WTC11 (cell line): ENCODE results near the gene P3H2. TPM values are rescaled to one million over a fixed set of nuclear protein-coding genes. Genes with fewer than 3 reads are reported as not detected.

Source experiments
- ATAC-seq: fragments of 200-7000 bp; cut with Tn5 transposase; 2 replicates; pipeline ENCODE4 v1.10.0; 2021; ENCODE audit warnings: mild to moderate bottlenecking, moderate library complexity
- CTCF ChIA-PET: fragments of 300-600 bp; sonication (Branson Sonifier 250); formaldehyde crosslinking; loops from one replicate; lab custom pipeline; 2021; ENCODE audit warnings: antibody characterized with exemption; lab: Charles Lee
- POLR2A ChIA-PET: fragments of 350-600 bp; sonication (Branson Sonifier 250); formaldehyde crosslinking; loops from one replicate; lab custom pipeline; 2021; ENCODE audit warnings: antibody characterized with exemption; lab: Charles Lee
- DNase-seq: peaks from one replicate; pipeline ENCODE4 v3.0.0; 2021; ENCODE audit warnings: low spot score
- H3K27ac Mint-ChIP-seq: 2 replicates; pipeline ENCODE4 v1.8.0; 2021; ENCODE audit warnings: mixed read lengths
- H3K27me3 Mint-ChIP-seq: 2 replicates; pipeline ENCODE4 v1.8.0; 2021; ENCODE audit warnings: low read depth, mild to moderate bottlenecking, moderate library complexity, mixed read lengths
- H3K36me3 Mint-ChIP-seq: 2 replicates; pipeline ENCODE4 v1.8.0; 2021; ENCODE audit warnings: mixed read lengths
- H3K4me1 Mint-ChIP-seq: 2 replicates; pipeline ENCODE4 v1.8.0; 2022; ENCODE audit warnings: mixed read lengths
- H3K4me3 Mint-ChIP-seq: 2 replicates; pipeline ENCODE4 v1.8.0; 2021; ENCODE audit warnings: mild to moderate bottlenecking, moderate library complexity, mixed read lengths
- H3K9me3 Mint-ChIP-seq: 2 replicates; pipeline ENCODE4 v1.8.0; 2021; ENCODE audit warnings: mixed read lengths
- GRHL2 ChIP-seq: fragments of 250-450 bp; sonication (Bioruptor Pico); IDR thresholded peaks from 2 replicates; pipeline ENCODE4 v1.8.0; 2022; ENCODE audit warnings: mild to moderate bottlenecking, moderate library complexity; ENCODE audit not compliant: insufficient replicate concordance, severe bottlenecking
- OVOL2 ChIP-seq: fragments of 250-450 bp; sonication (Bioruptor Pico); IDR thresholded peaks from 2 replicates; pipeline ENCODE4 v1.9.0; 2021; ENCODE audit warnings: mild to moderate bottlenecking, borderline replicate concordance
- SP1 ChIP-seq: sonication (generic); formaldehyde crosslinking; conservative IDR thresholded peaks from 2 replicates; pipeline ENCODE4 v1.8.1; 2022; ENCODE audit warnings: missing genetic modification reagents
- ZNF423 ChIP-seq: fragments of 250-450 bp; sonication (Bioruptor Pico); IDR thresholded peaks from 2 replicates; pipeline ENCODE4 v2.1.2; 2022; ENCODE audit warnings: mild to moderate bottlenecking, moderate library complexity
- total RNA-seq: library from RNA; stranded (reverse); gene quantifications from 3 replicates; pipeline ENCODE4 v1.2.3, GENCODE V29; 2021
- TF ChIP-seq, protein P1 (sequence below): sonication (generic); formaldehyde crosslinking; IDR thresholded peaks from 2 replicates; pipeline ENCODE4 v1.8.0; 2023; ENCODE audit warnings: missing genetic modification reagents
- TF ChIP-seq, protein P2 (sequence below): sonication (generic); formaldehyde crosslinking; IDR thresholded peaks from 2 replicates; pipeline ENCODE4 v1.8.0; 2023; ENCODE audit warnings: mild to moderate bottlenecking, missing genetic modification reagents
- TF ChIP-seq, protein P3 (sequence below): fragments of 250-450 bp; sonication (Bioruptor Pico); IDR thresholded peaks from 2 replicates; pipeline ENCODE4 v1.9.0; 2021; ENCODE audit warnings: mild to moderate bottlenecking
- TF ChIP-seq, protein P4 (sequence below): fragments of 250-450 bp; sonication (Bioruptor Pico); IDR thresholded peaks from 2 replicates; pipeline ENCODE4 v1.9.0; 2021; ENCODE audit warnings: moderate library complexity, mild to moderate bottlenecking, inconsistent platforms, borderline replicate concordance
- TF ChIP-seq, protein P5 (sequence below): sonication (generic); formaldehyde crosslinking; IDR thresholded peaks from 2 replicates; pipeline ENCODE4 v1.8.1; 2023; ENCODE audit warnings: mild to moderate bottlenecking, moderate library complexity, missing genetic modification reagents
- TF ChIP-seq, protein P6 (sequence below): sonication (generic); formaldehyde crosslinking; conservative IDR thresholded peaks from 2 replicates; pipeline ENCODE4 v1.8.1; 2022; ENCODE audit warnings: mild to moderate bottlenecking, missing genetic modification reagents
- TF ChIP-seq, protein P7 (sequence below): sonication (generic); formaldehyde crosslinking; IDR thresholded peaks from 2 replicates; pipeline ENCODE4 v1.8.1; 2022; ENCODE audit warnings: missing genetic modification reagents, borderline replicate concordance

P3H2 gene
- total RNA-seq, 1 experiment from 2014 or later: 29.4 TPM

DNA sequence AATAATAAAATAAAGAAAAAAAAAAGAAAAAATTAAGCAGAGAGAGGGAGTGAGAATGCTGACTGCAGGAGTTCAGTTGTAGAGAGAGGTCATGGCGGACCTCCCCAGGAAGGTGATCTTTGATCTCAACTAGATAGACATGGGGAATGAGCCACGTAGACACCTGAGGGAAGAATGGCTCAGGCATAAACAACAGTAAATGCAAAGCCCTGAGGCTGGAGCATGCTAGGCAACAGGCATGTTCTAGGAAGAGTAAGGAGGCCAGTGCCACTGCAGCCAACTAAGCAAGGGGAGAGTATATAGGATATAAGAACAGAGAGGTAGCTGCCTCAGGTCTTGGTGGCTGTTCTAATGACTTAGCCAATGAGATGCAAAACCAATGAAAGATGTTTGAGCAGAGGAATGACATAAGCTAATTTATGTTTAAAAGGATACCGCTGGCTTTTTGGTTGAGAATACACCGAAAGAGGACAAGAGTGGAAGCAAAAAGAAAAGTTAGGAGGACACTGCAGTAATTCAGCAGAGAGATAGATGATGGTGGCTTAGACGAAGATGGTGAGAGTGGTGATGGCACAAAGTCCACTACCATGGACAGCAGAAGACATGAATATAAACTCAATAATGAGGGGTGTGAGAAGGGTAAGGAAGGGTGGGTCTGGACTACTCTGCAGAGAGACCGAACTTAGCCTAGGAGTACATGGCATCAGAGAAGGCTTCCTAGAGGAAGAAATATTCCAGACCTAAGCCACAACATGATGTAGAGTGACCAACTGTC, 174.6 kb downstream of the P3H2 start (continued):
- TF ChIP-seq, protein P1, sequence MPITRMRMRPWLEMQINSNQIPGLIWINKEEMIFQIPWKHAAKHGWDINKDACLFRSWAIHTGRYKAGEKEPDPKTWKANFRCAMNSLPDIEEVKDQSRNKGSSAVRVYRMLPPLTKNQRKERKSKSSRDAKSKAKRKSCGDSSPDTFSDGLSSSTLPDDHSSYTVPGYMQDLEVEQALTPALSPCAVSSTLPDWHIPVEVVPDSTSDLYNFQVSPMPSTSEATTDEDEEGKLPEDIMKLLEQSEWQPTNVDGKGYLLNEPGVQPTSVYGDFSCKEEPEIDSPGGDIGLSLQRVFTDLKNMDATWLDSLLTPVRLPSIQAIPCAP (CRISPR knock-in tag): no peak
- TF ChIP-seq, protein P2, sequence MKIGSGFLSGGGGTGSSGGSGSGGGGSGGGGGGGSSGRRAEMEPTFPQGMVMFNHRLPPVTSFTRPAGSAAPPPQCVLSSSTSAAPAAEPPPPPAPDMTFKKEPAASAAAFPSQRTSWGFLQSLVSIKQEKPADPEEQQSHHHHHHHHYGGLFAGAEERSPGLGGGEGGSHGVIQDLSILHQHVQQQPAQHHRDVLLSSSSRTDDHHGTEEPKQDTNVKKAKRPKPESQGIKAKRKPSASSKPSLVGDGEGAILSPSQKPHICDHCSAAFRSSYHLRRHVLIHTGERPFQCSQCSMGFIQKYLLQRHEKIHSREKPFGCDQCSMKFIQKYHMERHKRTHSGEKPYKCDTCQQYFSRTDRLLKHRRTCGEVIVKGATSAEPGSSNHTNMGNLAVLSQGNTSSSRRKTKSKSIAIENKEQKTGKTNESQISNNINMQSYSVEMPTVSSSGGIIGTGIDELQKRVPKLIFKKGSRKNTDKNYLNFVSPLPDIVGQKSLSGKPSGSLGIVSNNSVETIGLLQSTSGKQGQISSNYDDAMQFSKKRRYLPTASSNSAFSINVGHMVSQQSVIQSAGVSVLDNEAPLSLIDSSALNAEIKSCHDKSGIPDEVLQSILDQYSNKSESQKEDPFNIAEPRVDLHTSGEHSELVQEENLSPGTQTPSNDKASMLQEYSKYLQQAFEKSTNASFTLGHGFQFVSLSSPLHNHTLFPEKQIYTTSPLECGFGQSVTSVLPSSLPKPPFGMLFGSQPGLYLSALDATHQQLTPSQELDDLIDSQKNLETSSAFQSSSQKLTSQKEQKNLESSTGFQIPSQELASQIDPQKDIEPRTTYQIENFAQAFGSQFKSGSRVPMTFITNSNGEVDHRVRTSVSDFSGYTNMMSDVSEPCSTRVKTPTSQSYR (CRISPR knock-in tag): no peak
- TF ChIP-seq, protein P3, sequence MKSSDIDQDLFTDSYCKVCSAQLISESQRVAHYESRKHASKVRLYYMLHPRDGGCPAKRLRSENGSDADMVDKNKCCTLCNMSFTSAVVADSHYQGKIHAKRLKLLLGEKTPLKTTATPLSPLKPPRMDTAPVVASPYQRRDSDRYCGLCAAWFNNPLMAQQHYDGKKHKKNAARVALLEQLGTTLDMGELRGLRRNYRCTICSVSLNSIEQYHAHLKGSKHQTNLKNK (CRISPR knock-in tag): no peak
- TF ChIP-seq, protein P4, sequence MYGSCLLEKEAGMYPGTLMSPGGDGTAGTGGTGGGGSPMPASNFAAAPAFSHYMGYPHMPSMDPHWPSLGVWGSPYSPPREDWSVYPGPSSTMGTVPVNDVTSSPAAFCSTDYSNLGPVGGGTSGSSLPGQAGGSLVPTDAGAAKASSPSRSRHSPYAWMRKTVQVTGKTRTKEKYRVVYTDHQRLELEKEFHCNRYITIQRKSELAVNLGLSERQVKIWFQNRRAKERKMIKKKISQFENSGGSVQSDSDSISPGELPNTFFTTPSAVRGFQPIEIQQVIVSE (CRISPR knock-in tag): no peak
- TF ChIP-seq SP1 (no peak), ZNF423 (no peak), OVOL2 (CRISPR knock-in tag) (no peak), GRHL2 (CRISPR knock-in tag) (no peak)
- TF ChIP-seq, protein P5, sequence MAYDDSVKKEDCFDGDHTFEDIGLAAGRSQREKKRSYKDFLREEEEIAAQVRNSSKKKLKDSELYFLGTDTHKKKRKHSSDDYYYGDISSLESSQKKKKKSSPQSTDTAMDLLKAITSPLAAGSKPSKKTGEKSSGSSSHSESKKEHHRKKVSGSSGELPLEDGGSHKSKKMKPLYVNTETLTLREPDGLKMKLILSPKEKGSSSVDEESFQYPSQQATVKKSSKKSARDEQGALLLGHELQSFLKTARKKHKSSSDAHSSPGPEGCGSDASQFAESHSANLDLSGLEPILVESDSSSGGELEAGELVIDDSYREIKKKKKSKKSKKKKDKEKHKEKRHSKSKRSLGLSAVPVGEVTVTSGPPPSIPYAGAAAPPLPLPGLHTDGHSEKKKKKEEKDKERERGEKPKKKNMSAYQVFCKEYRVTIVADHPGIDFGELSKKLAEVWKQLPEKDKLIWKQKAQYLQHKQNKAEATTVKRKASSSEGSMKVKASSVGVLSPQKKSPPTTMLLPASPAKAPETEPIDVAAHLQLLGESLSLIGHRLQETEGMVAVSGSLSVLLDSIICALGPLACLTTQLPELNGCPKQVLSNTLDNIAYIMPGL (CRISPR knock-in tag): no peak
- TF ChIP-seq, protein P6, sequence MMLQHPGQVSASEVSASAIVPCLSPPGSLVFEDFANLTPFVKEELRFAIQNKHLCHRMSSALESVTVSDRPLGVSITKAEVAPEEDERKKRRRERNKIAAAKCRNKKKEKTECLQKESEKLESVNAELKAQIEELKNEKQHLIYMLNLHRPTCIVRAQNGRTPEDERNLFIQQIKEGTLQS (CRISPR knock-in tag): no peak
- TF ChIP-seq, protein P7, sequence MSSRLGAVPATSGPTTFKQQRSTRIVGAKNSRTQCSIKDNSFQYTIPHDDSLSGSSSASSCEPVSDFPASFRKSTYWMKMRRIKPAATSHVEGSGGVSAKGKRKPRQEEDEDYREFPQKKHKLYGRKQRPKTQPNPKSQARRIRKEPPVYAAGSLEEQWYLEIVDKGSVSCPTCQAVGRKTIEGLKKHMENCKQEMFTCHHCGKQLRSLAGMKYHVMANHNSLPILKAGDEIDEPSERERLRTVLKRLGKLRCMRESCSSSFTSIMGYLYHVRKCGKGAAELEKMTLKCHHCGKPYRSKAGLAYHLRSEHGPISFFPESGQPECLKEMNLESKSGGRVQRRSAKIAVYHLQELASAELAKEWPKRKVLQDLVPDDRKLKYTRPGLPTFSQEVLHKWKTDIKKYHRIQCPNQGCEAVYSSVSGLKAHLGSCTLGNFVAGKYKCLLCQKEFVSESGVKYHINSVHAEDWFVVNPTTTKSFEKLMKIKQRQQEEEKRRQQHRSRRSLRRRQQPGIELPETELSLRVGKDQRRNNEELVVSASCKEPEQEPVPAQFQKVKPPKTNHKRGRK (CRISPR knock-in tag): no peak

DNA sequence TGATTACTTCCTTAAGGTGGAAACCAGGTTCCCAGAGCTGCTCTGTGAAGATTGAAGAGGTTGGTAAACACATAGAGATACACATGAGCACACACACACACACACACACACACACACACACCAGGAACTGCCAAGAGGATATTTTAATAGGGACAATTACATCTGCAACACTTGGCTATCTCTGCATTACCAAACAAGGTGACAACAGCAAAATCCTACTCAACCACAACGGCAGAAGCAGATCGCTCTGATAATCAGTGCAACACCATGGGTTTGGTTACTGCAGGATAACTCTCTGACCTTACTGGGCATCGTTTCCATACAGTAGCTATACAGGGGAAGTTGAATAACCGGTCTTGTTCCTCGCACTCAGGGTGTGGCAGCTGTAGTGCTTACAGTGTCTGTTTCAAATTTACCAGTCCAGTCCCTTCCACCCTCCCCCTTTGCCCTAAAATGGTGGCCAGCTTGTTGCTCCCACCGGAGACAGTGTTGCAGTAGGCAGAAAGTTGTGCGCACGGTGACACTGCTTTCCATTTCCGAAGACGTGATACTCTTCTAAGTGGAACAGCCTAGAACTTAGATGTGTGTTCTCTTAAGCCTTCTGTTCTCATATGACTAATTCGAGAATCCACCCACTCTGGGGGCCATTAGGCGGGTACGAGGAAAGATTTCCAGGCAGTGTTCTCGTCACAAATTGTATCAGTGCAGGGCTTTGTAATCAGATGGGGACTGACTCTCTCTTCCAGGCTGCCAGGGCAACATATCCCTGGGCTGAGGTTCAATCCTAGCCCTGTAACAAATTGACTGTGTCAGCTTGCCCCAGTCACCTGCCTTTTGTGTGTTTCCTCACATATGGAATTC, 176.2 kb downstream of the P3H2 start:
- Mint-ChIP-seq H3K27me3 (no peaks in the 10 kb centered on the region), H3K9me3 (no peaks in the 10 kb centered on the region), H3K4me1 (no peaks in the 10 kb centered on the region), H3K27ac (no peak overlapping the region), H3K4me3 (no peak overlapping the region), H3K36me3 (no peaks in the 10 kb centered on the region)
- CTCF ChIA-PET: interaction anchor here (0.5 to 0.8 kb wide), 3 partner anchors 9 to 672 kb away, joined by 3 to 4 read pairs (median 3); no protein-coding TSS in a partner anchor
- POLR2A ChIA-PET: no interaction called here
- no peak for DNase-seq
- ATAC-seq: no peak
- TF ChIP-seq OVOL2 (CRISPR knock-in tag): no peak
- TF ChIP-seq, all 79 proteins: peak for 0
